HEK293 (cell line): ENCODE measurements around the gene RNASEH2A.

Experiments
- CTCF ChIA-PET: fragments of 350-600 bp; formaldehyde crosslinking; extraction: SDS; loops from one replicate; lab custom pipeline; 2021; ENCODE audit warnings: antibody characterized with exemption; lab: Yijun Ruan, JAX
- POLR2A ChIA-PET: fragments of 300-600 bp; formaldehyde crosslinking; extraction: SDS; loops from one replicate; lab custom pipeline; 2020; ENCODE audit warnings: antibody characterized with exemption, inconsistent platforms; lab: Yijun Ruan, JAX
- H3K27ac ChIP-seq: fragments of 200-500 bp; sonication (Bioruptor generic); 2 replicates; pipeline ENCODE4 v1.5.1; 2014; ENCODE audit warnings: low read depth, low read length, control low read depth, inconsistent platforms; ENCODE audit errors: extremely low read depth
- H3K36me3 ChIP-seq, 2 experiments: fragments of 200-500 bp in 1 of 2; sonication (Bioruptor generic) in 1 of 2; 1 replicate in 1 of 2; 2 replicates in 1 of 2; pipeline ENCODE4 v1.5.1; 2014 to 2017; ENCODE audit warnings: inconsistent platforms in 2 of 2, low read length in 2 of 2; ENCODE audit not compliant: control insufficient read depth in 2 of 2, insufficient read depth in 1 of 2
- H3K4me1 ChIP-seq: fragments of 200-500 bp; sonication (Bioruptor generic); 2 replicates; pipeline ENCODE4 v1.5.1; 2014; ENCODE audit warnings: mild to moderate bottlenecking, low read length, inconsistent platforms; ENCODE audit not compliant: control insufficient read depth, insufficient read depth
- H3K4me3 ChIP-seq: 2 replicates; pipeline ENCODE4 v1.5.1; 2011; ENCODE audit warnings: low read depth, mild to moderate bottlenecking, control low read depth, low read length, moderate library complexity
- H3K9me3 ChIP-seq: fragments of 200-500 bp; sonication (Bioruptor generic); 2 replicates; pipeline ENCODE4 v1.5.1; 2014; ENCODE audit warnings: low read depth, low read length, inconsistent platforms; ENCODE audit not compliant: control insufficient read depth, insufficient read depth
- ATF2 ChIP-seq: fragments of 450-650 bp; formaldehyde crosslinking; IDR thresholded peaks from 2 replicates; pipeline ENCODE4 v1.5.1; 2016; ENCODE audit warnings: missing biosample characterization, missing genetic modification characterization, low read depth
- BCL11A ChIP-seq: fragments of 450-650 bp; formaldehyde crosslinking; IDR thresholded peaks from 2 replicates; pipeline ENCODE4 v1.5.1; 2016; ENCODE audit warnings: low read depth, missing biosample characterization, missing genetic modification characterization
- BCL11B ChIP-seq: fragments of 450-650 bp; formaldehyde crosslinking; IDR thresholded peaks from 2 replicates; pipeline ENCODE4 v1.5.1; 2016; ENCODE audit warnings: low read depth, missing biosample characterization, missing genetic modification characterization
- GLI4 ChIP-seq: fragments of 450-650 bp; formaldehyde crosslinking; IDR thresholded peaks from 2 replicates; pipeline ENCODE4 v1.5.1; 2016; ENCODE audit warnings: missing biosample characterization, missing genetic modification characterization
- GLIS1 ChIP-seq: fragments of 450-650 bp; formaldehyde crosslinking; IDR thresholded peaks from 2 replicates; pipeline ENCODE4 v1.5.1; 2016; ENCODE audit warnings: missing biosample characterization, missing genetic modification characterization
- INSM2 ChIP-seq: fragments of 450-650 bp; formaldehyde crosslinking; IDR thresholded peaks from 2 replicates; pipeline ENCODE4 v1.5.1; 2016; ENCODE audit warnings: missing biosample characterization, missing genetic modification characterization
- MZF1 ChIP-seq: fragments of 450-650 bp; formaldehyde crosslinking; IDR thresholded peaks from 2 replicates; pipeline ENCODE4 v1.5.1; 2017; ENCODE audit warnings: missing biosample characterization, missing genetic modification characterization, borderline replicate concordance
- PATZ1 ChIP-seq: fragments of 450-650 bp; formaldehyde crosslinking; IDR thresholded peaks from 2 replicates; pipeline ENCODE4 v1.5.1; 2016; ENCODE audit warnings: missing biosample characterization, missing genetic modification characterization
- PRDM1 ChIP-seq: fragments of 450-650 bp; formaldehyde crosslinking; IDR thresholded peaks from 2 replicates; pipeline ENCODE4; 2016; ENCODE audit warnings: missing biosample characterization, missing genetic modification characterization
- SP7 ChIP-seq: fragments of 450-650 bp; formaldehyde crosslinking; IDR thresholded peaks from 2 replicates; pipeline ENCODE4 v1.5.1; 2016; ENCODE audit warnings: missing biosample characterization, missing genetic modification characterization
- ZBTB10 ChIP-seq: fragments of 450-650 bp; formaldehyde crosslinking; IDR thresholded peaks from 2 replicates; pipeline ENCODE4 v1.5.1; 2016; ENCODE audit warnings: missing biosample characterization, missing genetic modification characterization
- ZBTB17 ChIP-seq: fragments of 450-650 bp; formaldehyde crosslinking; IDR thresholded peaks from 2 replicates; pipeline ENCODE4 v1.5.1; 2016; ENCODE audit warnings: missing biosample characterization, missing genetic modification characterization
- ZBTB44 ChIP-seq: fragments of 450-650 bp; IDR thresholded peaks from 2 replicates; pipeline ENCODE4 v1.5.1; 2018; ENCODE audit warnings: missing biosample characterization, mild to moderate bottlenecking, missing genetic modification characterization
- ZNF239 ChIP-seq: fragments of 450-650 bp; formaldehyde crosslinking; IDR thresholded peaks from 2 replicates; pipeline ENCODE4 v1.5.1; 2016; ENCODE audit warnings: missing biosample characterization, missing genetic modification characterization
- ZNF24 ChIP-seq: fragments of 450-650 bp; formaldehyde crosslinking; IDR thresholded peaks from 2 replicates; pipeline ENCODE4 v1.5.1; 2016; ENCODE audit warnings: missing biosample characterization, missing genetic modification characterization
- ZNF302 ChIP-seq: fragments of 450-650 bp; formaldehyde crosslinking; IDR thresholded peaks from 2 replicates; pipeline ENCODE4 v1.5.1; 2016; ENCODE audit warnings: missing biosample characterization, missing genetic modification characterization, low read depth
- ZNF311 ChIP-seq: fragments of 450-650 bp; formaldehyde crosslinking; IDR thresholded peaks from 2 replicates; pipeline ENCODE4 v1.5.1; 2017; ENCODE audit warnings: missing biosample characterization, missing genetic modification characterization, borderline replicate concordance
- ZNF423 ChIP-seq: fragments of 450-650 bp; formaldehyde crosslinking; IDR thresholded peaks from 2 replicates; pipeline ENCODE4 v1.5.1; 2016; ENCODE audit warnings: missing biosample characterization, missing genetic modification characterization
- ZNF521 ChIP-seq: fragments of 450-650 bp; formaldehyde crosslinking; IDR thresholded peaks from 2 replicates; pipeline ENCODE4 v1.5.1; 2017; ENCODE audit warnings: missing biosample characterization, mild to moderate bottlenecking, missing genetic modification characterization
- ZNF529 ChIP-seq: fragments of 450-650 bp; formaldehyde crosslinking; IDR thresholded peaks from 2 replicates; pipeline ENCODE4 v1.5.1; 2017; ENCODE audit warnings: missing genetic modification characterization, missing biosample characterization; ENCODE audit not compliant: insufficient replicate concordance
- ZNF549 ChIP-seq: fragments of 450-650 bp; IDR thresholded peaks from 2 replicates; pipeline ENCODE4 v1.5.1; 2018; ENCODE audit warnings: missing biosample characterization, missing genetic modification characterization, mild to moderate bottlenecking, inconsistent platforms, moderate library complexity
- ZNF558 ChIP-seq: fragments of 450-650 bp; formaldehyde crosslinking; IDR thresholded peaks from 2 replicates; pipeline ENCODE4 v1.5.1; 2016; ENCODE audit warnings: missing biosample characterization, missing genetic modification characterization
- ZNF624 ChIP-seq: fragments of 450-650 bp; formaldehyde crosslinking; IDR thresholded peaks from 2 replicates; pipeline ENCODE4 v1.5.1; 2017; ENCODE audit warnings: missing biosample characterization, missing genetic modification characterization
- ZNF629 ChIP-seq: fragments of 450-650 bp; formaldehyde crosslinking; IDR thresholded peaks from 2 replicates; pipeline ENCODE4 v1.5.1; 2017; ENCODE audit warnings: missing biosample characterization, missing genetic modification characterization
- ZNF76 ChIP-seq: fragments of 450-650 bp; formaldehyde crosslinking; IDR thresholded peaks from 2 replicates; pipeline ENCODE4; 2016; ENCODE audit warnings: low read depth, missing biosample characterization, missing genetic modification characterization, borderline replicate concordance
- ZNF776 ChIP-seq: fragments of 450-650 bp; formaldehyde crosslinking; IDR thresholded peaks from 2 replicates; pipeline ENCODE4 v1.5.0; 2017; ENCODE audit warnings: missing biosample characterization, missing genetic modification characterization, borderline replicate concordance
- ZSCAN4 ChIP-seq: fragments of 450-650 bp; formaldehyde crosslinking; IDR thresholded peaks from 2 replicates; pipeline ENCODE4 v1.5.1; 2017; ENCODE audit warnings: missing biosample characterization, missing genetic modification characterization

RNASEH2A gene

GRCh38 chr19:12772323-12772722 is 34.1 kb upstream of the RNASEH2A start (continued):
- TF ChIP-seq ZNF239: no peak

GRCh38 chr19:12773571-12773970 is 32.8 kb upstream of the RNASEH2A start:
- ChIA-PET CTCF (interaction anchor here (0.5 to 11.4 kb wide), 11 partner anchors 8 to 193 kb away, joined by 3 to 234 read pairs (median 6); partner anchors contain the start of genes JUNB, PRDX2 and THSD8), POLR2A (interaction anchor here (0.6 to 1.6 kb wide), 6 partner anchors 9 to 1473 kb away, joined by 3 to 15 read pairs (median 4); partner anchors contain the start of gene JUNB)
- H3K9me3 ChIP-seq: no peaks in the 10 kb centered on the region
- H3K36me3 ChIP-seq: peaks cover 0 to 18% of the 10 kb centered on the region in 2 experiments; a peak in 1 of 3 replicates
- peaks cover 3% of the 10 kb centered on the region; the same call in 1 of the 2 replicates for H3K4me1 ChIP-seq
- no peak overlapping the region for H3K27ac ChIP-seq
- H3K4me3 ChIP-seq: no peak overlapping the region
- TF ChIP-seq INSM2: no peak
- peak; percentile 23; the same call in 1 of the 2 replicates for TF ChIP-seq PATZ1 (tag by site-specific recombination)
- TF ChIP-seq ZNF76 (tag by site-specific recombination): no peak
- no peak for TF ChIP-seq BCL11B (tag by site-specific recombination)
- no peak for TF ChIP-seq ZNF776
- no peak for TF ChIP-seq ZNF521 (tag by site-specific recombination)
- TF ChIP-seq ZSCAN4 (tag by site-specific recombination): no peak
- TF ChIP-seq GLIS1: no peak
- TF ChIP-seq ZNF549: no peak
- TF ChIP-seq MZF1: no peak
- peak; percentile 63 for TF ChIP-seq ZBTB17 (tag by site-specific recombination)
- no peak for TF ChIP-seq ZNF24 (tag by site-specific recombination)
- peak; percentile 75 for TF ChIP-seq ATF2
- TF ChIP-seq SP7 (tag by site-specific recombination): peak; percentile 55
- TF ChIP-seq ZNF529: no peak
- TF ChIP-seq ZNF311 (tag by site-specific recombination): no peak
- peak; percentile 92 for TF ChIP-seq PRDM1 (tag by site-specific recombination)
- TF ChIP-seq ZBTB44 (tag by site-specific recombination): no peak
- TF ChIP-seq ZNF624 (tag by site-specific recombination): no peak
- no peak for TF ChIP-seq ZBTB10
- TF ChIP-seq BCL11A (tag by site-specific recombination): no peak
- TF ChIP-seq ZNF629 (tag by site-specific recombination): peak; percentile 50; the same call in 1 of the 2 replicates
- TF ChIP-seq ZNF423: no peak
- TF ChIP-seq ZNF558 (tag by site-specific recombination): no peak
- no peak for TF ChIP-seq GLI4 (tag by site-specific recombination)
- no peak for TF ChIP-seq ZNF302 (tag by site-specific recombination)
